ENCODE data around the gene GPNMB. TPM values are rescaled to one million over a fixed set of nuclear protein-coding genes. Genes with fewer than 3 reads are reported as not detected.

GPNMB gene
- total and polyA plus RNA-seq, 2 of the 13 experiments (the other 11 are each of a cell fraction or from before 2014, with no cell fraction given): 1.1 to 1.6 TPM

GRCh38 chr7:23266918-23267317, 20.3 kb downstream of the GPNMB start (continued):
- TF ChIP-seq ZNF142 (CRISPR knock-in tag; IDR thresholded peaks at IDR 0.05) (no peak), NKX3-1 (CRISPR knock-in tag; IDR thresholded peaks at IDR 0.05) (no peak)

GRCh38 chr7:23267357-23267756, 20.8 kb downstream of the GPNMB start:
- peaks cover 15% of the 10 kb centered on the region for H3K4me1 ChIP-seq (ENCODE audit: insufficient read depth, low read length)
- FAIRE-seq (no peak), ATAC-seq (no peak), DNase-seq (ENCODE audit: low spot score) (no peak)
- peak; percentile 95; the same call in 1 of the 2 replicates for TF ChIP-seq ZNF564 (CRISPR knock-in tag; IDR thresholded peaks at IDR 0.05)
- no peak for TF ChIP-seq FOXK2 (IDR thresholded peaks at IDR 0.05)
- no peaks in the 10 kb centered on the region for H4K20me1 ChIP-seq (ENCODE audit: insufficient read depth, low read length)
- H2AFZ ChIP-seq (ENCODE audit: low read length): no peak overlapping the region
- 11% methylated on average over 2 of the region's 2 CpGs for WGBS (ENCODE audit: low lambda C conversion rate)
- H3K79me2 ChIP-seq (ENCODE audit: insufficient read depth, low read length): no peaks in the 10 kb centered on the region
- BruUV-seq (replicated peaks): no TSS peak
- no peak overlapping the region for H3K27ac ChIP-seq (ENCODE audit: extremely low read length, insufficient read depth, low read length)
- in situ Hi-C loops (cut with HindIII; ENCODE audit: extremely low pct_ligation_motif_present, low pct_unique_long_range_greater_than_20kb) (loop anchor here (25.0 kb wide), 1 partner anchor 445 kb away; the partner anchor contains the start of gene STK31), intact Hi-C loops (cut with micrococcal nuclease; ENCODE audit: unreplicated experiment) (loop anchor here (10.0 kb wide), 1 partner anchor 163 kb away; the partner anchor contains the start of gene KLHL7)
- no peak overlapping the region for H3K4me3 ChIP-seq (replicated peaks in 1 of 3; ENCODE audit: insufficient read depth in 1 of 3, low read depth in 2 of 3, low read length in 3 of 3)
- no peak overlapping the region for H3K9ac ChIP-seq (ENCODE audit: insufficient read depth, low read depth, low read length)
- peaks cover 0 to 7% of the 10 kb centered on the region in 2 experiments; a peak in 1 of 5 replicates for H3K27me3 ChIP-seq (ENCODE audit: control insufficient read depth in 1 of 2, insufficient read depth in 2 of 2, low read length in 2 of 2)
- no peak overlapping the region for H3K4me2 ChIP-seq (ENCODE audit: low read depth, low read length)
- ChIA-PET POLR2A (no interaction called here), CTCF (ENCODE audit: low intra/inter-chr PET ratio, low total read pairs) (no interaction called here)
- H3K9me3 ChIP-seq (ENCODE audit: low read length): no peaks in the 10 kb centered on the region
- H3K36me3 ChIP-seq (replicated peaks in 1 of 2; ENCODE audit: control insufficient read depth in 1 of 2, insufficient read depth in 2 of 2, low read length in 2 of 2): no peaks in the 10 kb centered on the region

All from HepG2 (cell line).